Transverse colon (tissue), 4 donors: Measurements from ENCODE around the gene BRK1.

Source experiments
- EP300 ChIP-seq: sonication (generic); formaldehyde crosslinking; IDR thresholded peaks from one replicate; pipeline ENCODE4 v1.6.1; 2017; ENCODE audit warnings: antibody characterized with exemption, low read depth
- POLR2A ChIP-seq: fragments of 450-650 bp; IDR thresholded peaks from one replicate; pipeline ENCODE4 v1.6.1; 2016; ENCODE audit warnings: antibody characterized with exemption, mild to moderate bottlenecking, moderate library complexity
- POLR2AphosphoS5 ChIP-seq, 3 donors: sonication (generic); formaldehyde crosslinking; IDR thresholded peaks; one replicate each; pipeline ENCODE4 v1.6.1; 2016; ENCODE audit warnings: antibody characterized with exemption in 3 of 3
- TF ChIP-seq, protein P1 (sequence below), 5 experiments: fragments of 200-600 bp in 3 of 5; fragments of 450-650 bp in 2 of 5; sonication (generic) in 3 of 5; IDR thresholded peaks; 1 replicate in 2 of 5; 2 replicates in 3 of 5; pipeline ENCODE4 v1.5.1; 2016 to 2017; ENCODE audit warnings: antibody characterized with exemption in 5 of 5, inconsistent platforms in 3 of 5, mild to moderate bottlenecking in 2 of 5, moderate library complexity in 1 of 5

DNA sequence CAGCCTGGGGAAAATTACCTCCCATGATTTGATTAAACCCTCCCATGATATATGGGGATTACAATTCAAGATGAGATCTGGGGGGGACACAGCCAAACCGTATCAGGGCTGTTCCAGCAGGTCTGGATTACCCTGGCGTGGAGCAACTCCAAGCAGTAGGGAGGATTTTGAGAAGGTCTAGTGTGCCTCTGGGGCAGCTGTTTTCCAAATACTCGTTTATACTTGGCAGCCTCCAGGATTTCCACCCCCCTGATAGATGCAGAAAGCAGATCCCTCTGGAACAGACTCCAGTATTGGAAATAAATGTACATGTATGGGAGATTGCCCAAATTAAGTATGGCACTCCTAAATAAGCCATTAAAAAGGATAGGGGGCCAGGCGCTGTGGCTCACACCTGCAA, 41.6 kb downstream of the BRK1 start:
- TF ChIP-seq POLR2A (no peak), EP300 (no peak), POLR2AphosphoS5 (IDR thresholded peaks at IDR 0.05) (no peak)
- TF ChIP-seq, protein P1, sequence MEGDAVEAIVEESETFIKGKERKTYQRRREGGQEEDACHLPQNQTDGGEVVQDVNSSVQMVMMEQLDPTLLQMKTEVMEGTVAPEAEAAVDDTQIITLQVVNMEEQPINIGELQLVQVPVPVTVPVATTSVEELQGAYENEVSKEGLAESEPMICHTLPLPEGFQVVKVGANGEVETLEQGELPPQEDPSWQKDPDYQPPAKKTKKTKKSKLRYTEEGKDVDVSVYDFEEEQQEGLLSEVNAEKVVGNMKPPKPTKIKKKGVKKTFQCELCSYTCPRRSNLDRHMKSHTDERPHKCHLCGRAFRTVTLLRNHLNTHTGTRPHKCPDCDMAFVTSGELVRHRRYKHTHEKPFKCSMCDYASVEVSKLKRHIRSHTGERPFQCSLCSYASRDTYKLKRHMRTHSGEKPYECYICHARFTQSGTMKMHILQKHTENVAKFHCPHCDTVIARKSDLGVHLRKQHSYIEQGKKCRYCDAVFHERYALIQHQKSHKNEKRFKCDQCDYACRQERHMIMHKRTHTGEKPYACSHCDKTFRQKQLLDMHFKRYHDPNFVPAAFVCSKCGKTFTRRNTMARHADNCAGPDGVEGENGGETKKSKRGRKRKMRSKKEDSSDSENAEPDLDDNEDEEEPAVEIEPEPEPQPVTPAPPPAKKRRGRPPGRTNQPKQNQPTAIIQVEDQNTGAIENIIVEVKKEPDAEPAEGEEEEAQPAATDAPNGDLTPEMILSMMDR (IDR thresholded peaks at IDR 0.05): no peak
